NT2/D1 (cell line): ENCODE data around the gene CHN1.

Experiments
- SUZ12 ChIP-seq: IDR thresholded peaks from 2 replicates; pipeline ENCODE4 v1.6.1; 2011; ENCODE audit not compliant: insufficient read length, insufficient read depth; ENCODE audit errors: extremely low read depth
- YY1 ChIP-seq: IDR thresholded peaks from 2 replicates; pipeline ENCODE4 v1.6.1; 2011; ENCODE audit not compliant: insufficient read length, insufficient read depth
- ZNF274 ChIP-seq: IDR thresholded peaks from 2 replicates; pipeline ENCODE4 v1.6.1; 2011; ENCODE audit warnings: mild to moderate bottlenecking, low read depth, low read length

DNA sequence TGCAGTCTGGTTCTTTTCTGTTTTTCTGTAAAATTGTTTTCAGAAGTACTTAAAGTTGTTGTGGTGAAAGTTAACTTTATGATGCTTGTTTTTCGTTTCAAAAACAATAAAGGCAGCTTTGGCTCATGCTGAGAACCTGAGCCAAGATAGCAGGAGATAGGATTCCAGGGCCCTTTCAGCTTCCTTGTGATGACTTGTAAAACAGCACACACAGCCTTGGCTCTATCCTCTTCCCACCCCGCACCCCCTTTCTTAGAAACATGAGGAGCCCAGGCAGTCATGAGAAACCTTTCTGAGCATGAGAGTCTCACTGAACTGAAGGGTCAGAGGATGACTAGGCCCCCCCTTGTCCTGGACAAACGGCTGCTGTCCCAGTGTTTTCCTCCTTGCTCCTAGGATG is 228.5 kb downstream of the CHN1 start:
- TF ChIP-seq SUZ12 (no peak), ZNF274 (no peak), YY1 (no peak)
